ENCODE results near the gene FOXL1.

Gene FOXL1

DNA sequence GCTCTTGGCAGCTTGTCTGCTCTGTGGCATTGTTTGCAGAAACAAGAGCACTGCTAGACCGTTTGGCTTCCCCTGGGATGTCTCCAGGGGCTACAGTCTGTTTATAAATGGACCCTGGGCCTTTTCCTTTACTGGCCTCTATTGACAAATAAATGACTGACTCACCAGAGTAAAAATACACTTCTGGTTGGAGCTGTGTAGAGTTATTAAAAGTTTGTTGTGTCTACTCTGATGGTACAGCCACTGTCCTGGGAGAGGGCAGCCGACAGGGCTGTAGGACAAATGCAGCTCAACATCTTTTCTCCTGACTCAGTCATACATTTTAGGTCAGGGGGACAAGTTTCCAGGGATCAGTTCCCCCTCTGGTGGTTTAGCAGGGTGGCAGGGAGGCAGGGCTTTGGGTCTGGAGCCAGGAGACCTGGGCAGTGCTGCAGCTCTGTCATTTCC is 30.0 kb downstream of the FOXL1 start:
- DNase-seq: no peak

GRCh38 chr16:86609115-86609514 is 30.8 kb downstream of the FOXL1 start:
- no peak for DNase-seq

- no peak for DNase-seq
These were observed 31.3 kb downstream of the FOXL1 start for GRCh38 chr16:86609661-86610060.

DNA sequence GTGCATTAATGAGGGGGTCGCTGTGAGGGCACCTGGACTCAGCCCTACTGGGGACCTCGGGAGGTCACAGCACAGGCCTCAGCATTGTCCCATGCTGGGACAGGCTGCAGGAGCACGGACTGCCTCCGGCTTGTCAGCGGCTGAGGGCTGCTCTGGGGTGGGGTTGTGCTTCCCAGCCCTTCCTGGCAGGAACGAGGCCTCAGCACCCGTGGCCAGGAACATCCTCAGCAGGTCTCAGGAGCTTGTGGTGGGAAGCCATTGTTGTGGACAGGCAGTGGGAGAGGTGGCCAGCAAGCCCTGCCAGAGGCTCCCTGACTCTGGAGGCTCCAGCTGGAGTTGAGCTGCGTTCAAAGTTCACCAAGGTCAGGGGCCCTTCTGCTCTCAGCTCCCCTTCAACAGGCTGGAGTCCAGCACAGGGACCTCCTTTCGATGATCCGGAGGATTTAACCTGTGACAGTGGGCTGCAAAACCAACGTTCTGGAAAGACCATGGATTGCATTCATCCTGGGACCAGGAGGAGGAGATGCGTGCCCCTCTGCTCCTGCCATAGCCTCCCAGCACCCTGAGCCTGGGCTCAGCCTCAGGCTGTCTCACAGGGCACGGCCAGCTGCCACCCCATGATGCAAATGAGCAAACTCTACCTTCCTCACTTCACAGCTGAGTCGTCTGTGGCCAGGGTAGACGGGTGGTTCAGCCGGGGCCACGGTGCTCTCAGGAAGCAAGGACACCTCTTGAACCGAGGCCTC is 32.6 kb downstream of the FOXL1 start:
- no peak for DNase-seq

DNA sequence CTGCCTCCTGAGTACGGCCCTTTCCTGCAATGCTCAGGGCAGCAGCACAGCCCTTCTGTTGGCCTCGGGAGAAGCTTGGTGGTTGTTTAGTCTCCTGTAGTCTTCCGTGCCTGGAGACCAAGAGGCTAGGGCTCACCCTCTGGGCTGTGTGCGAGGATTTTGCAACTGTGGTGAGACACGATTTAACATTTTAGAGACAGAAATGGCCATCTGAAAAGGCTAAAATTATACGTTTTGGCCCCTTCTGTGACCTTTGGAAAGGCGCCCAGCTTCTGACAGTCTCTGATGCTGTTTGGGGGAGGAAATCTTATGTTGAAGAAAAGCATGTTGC is 33.1 kb downstream of the FOXL1 start:
- no peak for DNase-seq

DNA sequence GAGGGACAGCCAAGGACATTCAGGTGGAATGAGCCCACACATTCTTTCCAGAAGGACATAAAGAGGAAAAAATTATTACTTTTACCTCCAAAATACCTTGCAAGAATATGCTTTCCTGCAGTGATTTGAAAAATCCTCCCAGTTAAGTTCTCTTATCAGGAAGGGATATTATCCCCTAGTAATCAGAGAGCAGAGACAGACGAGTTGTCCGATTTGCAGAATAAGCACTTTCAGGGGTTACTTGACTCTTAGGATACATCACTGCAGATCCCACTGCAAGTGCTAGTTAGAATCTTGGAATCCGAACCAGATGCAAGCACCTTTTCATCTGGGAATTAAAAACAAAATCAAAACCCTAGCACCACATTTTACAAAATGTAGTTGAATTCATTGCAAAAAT is 33.6 kb downstream of the FOXL1 start:
- no peak for DNase-seq

DNA sequence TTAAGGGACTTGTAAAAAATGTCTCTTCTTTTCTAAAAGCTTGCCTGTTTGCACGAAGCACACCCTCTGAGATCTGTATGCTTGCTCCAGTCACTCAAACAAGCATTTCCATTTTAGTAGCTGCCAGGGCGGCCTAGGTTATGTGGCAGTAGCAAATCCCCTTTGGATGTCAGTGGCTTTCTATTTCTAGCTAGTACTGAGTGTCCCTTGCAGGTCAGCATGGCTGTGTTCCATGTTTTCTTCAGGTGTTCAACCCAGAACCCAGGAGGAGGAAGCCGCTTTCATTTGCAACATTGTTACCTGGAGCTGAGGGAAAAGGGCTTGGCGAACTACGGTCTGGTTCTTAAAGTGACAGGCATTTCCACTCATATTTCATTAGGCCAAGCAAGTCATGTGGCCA is 36.4 kb downstream of the FOXL1 start:
- no peak for DNase-seq

GRCh38 chr16:86616906-86617305 is 38.6 kb downstream of the FOXL1 start:
- no peak for DNase-seq

DNA sequence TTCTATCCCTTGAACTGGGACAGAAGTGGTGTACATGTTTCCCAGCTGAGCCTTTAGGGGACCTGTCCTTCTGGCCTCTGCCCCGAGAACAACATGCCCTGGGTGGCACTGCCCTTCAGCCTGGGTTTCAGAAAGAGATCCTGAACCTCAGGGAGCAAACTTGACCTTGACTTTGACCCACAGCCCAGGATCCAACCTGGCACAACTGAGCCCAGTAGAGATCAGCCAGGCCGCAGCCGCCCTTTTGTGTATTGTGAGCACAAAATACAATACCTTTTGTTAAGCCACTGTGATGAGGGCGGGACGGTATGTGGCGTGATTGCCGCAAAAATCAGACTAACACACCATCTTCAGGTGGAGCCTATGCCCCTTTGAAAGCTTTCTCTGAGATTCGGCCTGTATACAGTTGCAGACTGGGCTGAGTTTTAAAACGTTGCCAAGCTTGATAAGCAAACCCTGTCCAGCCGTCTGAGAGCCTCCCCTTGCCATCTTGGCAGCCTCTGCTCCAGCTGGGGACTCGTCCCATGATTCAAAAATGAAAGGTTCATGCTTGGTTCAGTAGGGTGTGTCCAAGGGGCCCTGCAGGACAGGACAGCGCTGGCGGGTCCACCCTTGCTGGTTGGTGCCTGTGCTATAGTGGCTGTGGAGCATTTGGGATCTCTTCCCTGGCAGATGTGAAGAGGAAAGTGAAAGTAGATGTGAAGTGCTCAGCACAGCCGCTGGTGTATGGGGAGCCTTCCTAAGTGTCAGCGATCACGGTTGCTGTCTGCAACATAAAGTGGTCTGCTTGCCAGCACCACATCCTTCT is 40.3 kb downstream of the FOXL1 start:
- no peak for DNase-seq

DNA sequence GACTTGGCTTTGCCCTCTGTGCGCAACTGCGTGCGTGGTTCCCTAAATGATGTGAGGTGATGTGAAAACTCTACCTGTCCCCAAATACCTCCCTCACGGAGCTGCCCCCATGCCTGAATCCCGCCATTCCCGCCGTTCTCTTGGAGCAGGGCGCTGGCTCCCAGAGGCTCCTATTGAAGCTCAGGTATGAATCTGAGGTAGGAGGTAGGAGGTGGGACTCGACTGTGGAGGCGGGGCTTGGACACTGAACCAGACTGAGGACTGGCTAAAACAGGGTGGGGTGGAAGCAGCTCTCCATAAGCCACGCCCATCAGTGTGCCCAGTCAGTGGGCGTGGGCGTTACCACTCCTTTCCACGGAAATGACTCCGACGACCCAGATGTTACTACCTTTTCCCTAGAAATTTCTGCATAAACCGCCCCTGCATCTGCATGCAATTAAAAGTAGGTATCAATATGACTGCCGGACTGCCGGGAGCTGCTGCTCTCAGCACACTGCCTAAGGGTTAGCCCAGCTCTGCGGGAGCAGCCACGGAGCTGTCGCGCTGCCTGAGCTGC is 41.0 kb downstream of the FOXL1 start:
- no peak for DNase-seq

DNA sequence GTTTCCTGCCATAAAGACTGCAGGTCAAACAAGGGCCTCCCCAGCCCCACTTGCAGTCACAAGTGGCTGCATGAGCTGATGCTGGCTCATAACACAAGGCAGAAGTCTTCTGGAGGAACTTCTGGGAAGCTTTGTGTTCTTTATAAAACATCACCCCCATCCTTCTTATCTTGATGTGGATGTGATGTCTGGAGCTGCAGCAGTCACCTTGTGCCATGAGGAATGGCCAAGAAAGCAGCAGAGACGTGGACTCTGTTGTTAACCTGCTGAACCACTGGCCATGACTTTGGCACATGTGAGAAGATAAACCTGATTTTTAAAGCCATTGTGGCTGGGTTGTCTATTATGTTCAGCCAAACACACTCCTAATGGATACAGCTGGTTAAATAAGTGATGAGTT is 41.8 kb downstream of the FOXL1 start:
- no peak for DNase-seq

DNA sequence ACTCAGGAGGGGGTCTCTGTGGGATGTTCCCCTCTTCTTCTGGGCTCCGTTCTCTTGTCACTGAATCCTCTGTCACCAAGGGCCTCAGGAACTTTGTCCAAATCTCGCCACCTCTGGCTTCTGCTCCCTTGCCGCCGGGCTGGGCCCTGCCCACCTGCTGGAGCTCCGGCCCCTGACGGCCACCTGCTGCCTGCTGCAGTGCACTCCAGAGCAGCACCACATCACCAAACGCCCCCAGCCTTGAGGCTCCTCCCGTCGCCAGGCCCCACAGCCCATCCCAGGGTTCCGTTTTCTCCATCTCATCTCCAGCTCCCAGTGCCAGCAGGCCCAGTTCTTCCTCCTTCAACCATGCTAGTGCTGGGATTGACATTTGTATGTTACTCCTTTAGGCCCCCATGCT is 43.6 kb downstream of the FOXL1 start:
- no peak for DNase-seq

DNA sequence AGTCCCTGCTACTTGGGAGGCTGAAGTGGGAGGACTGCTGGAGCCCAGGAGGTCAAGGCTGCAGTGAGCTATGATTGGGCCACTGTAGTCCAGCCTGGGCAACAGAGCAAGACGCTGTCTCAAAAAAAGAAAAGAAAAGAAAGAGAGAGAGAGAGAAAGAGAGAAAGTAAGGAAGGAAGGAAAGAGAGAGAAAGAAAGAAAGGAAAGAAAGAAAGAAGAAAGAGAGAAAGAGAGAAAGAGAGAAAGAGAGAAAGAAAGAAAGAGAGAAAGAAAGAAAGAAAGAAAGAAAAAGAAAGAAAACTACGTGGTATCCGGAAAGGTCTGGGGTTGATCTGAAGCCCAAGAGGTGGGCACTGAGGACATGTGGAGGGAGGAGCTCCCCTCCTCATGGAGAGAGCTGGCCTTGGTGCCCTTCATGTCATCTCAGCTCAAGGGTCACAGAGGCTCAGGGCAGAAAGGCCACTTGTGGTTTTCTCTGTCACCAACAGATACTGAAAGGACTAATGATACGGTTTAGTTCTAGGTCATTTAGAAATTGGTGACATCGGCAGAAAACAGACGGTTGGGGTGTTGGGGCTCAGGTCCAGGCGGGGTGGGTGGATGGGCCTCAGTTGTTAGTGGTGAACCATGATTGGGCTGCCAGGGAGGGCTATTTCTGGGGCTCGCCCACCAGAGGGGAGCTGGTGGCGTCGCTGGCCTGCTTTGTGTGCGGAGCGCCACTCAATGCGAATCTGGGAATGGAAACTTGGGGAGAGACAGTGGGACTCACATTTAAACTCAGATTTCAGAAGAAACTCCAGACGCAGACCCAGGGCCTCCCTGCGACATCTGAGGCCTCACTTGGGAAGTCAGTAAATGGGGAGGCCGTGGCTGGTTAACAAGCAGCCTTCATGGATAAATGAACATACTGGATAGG is 44.6 kb downstream of the FOXL1 start:
- DNase-seq: no peak

- no peak for DNase-seq
These were observed 46.7 kb downstream of the FOXL1 start for GRCh38 chr16:86625029-86625428.

DNA sequence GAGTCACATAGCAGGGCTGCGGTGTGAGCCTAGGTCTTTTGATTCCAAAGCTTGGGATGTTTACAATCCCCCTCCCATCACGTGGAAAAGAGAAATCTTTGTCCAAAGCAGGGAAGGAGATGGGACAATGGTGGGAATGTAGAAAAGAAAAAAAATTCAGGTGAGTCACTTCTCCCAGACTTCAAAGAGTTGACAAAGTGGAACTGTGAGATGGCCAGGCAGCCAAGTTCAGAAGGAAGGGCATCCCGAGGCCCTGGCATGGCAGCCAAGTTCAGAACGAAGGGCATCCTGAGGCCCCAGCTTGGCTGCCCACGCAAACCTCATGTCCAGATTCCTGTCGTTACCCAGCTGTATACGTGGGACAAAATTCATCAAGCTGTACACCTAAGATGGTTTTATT is 47.5 kb downstream of the FOXL1 start:
- no peak for DNase-seq

DNA sequence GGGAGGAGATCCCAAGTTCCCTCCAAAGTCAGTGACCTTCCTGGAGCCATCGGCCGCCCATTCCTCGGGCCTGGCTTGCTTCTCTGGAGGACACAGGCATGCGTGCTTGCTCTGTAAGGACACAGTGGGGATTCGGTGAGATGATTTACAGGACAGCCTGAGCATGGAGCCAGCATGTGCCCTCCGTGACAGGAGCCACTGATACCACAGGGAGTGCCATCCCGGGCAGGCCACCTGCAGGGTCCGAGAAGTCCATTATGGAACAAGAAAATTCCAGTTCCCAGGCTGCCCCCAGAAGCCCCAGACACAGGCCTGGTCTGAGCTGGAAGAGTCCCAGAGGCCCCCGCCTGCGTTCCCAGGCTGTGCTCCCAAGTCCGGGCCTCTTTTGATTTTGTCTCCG is 47.9 kb downstream of the FOXL1 start:
- no peak for DNase-seq

DNA sequence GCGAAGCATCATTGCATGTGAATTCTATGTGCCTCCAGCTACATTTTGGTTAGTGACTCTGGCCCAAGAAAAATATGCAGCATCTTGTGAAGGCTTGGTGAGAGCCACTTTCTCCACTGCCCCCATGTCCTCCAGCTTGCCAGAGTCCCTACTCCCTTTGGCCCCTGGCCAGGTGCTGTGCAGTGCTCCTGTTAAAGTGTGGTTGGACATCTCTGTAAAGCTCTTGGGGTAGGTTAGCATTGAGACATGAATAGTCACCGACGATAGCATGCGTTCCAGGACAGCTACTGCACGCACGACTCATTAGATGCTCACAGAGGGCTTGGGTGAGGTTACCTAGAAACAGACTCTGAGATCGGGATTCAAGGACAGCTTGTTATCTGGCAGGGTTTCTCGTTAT is 48.6 kb downstream of the FOXL1 start:
- DNase-seq: no peak

DNA sequence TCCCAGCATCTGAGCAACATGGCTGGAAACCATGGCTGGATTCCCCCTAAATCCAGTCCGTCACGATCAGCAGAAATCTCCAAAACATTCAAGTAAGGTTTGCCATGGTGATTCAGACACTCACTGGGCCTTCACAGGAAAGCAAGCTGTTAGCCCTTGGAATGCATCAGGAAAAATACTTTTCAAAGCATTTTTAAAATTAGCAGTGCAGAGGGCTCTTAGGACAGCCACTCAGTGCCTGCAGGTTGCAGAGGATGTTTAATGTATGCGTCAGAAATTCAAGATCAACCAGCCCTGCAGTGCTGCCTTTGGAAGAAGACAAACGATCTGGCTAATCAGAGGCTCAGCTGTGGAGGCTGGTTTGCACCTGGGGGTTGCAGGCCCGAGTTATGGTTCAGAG is 50.3 kb downstream of the FOXL1 start:
- DNase-seq: no peak

GRCh38 chr16:86630471-86630870 is 52.1 kb downstream of the FOXL1 start:
- DNase-seq: no peak

DNA sequence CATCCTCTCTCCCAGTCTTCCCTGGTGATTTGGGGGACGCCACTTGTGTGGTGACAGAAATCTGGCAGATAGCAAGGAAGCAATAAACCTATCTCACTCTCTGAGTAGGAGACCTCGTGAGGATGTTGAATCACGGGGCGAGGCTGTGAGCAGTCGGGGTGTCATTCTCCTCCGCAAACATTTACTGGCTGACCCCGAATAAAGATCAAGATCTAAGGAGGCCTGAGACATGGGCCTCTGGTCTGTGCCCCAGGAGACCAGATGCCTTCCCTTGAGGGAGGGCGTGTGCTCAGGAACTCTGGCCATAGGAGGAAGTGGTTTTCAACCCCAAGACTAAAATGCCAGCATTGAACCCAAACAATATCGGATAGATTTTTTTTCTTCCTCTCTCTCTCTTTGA is 53.1 kb downstream of the FOXL1 start:
- no peak for DNase-seq
